HL-60/S4 treated with phorbol 12-myristate 13-acetate at 8.2 ng/mL for 4 days and 3 days (cell line): ENCODE results near the gene DNAJC30.

Experiments used
- in situ Hi-C: fragments of 300-500 bp; cut with MboI; formaldehyde crosslinking; loops from 2 replicates; pipeline ENCODE4 v1.15.0; 2022; ENCODE audit warnings: low sequenced_read_pairs

DNAJC30 gene

DNA sequence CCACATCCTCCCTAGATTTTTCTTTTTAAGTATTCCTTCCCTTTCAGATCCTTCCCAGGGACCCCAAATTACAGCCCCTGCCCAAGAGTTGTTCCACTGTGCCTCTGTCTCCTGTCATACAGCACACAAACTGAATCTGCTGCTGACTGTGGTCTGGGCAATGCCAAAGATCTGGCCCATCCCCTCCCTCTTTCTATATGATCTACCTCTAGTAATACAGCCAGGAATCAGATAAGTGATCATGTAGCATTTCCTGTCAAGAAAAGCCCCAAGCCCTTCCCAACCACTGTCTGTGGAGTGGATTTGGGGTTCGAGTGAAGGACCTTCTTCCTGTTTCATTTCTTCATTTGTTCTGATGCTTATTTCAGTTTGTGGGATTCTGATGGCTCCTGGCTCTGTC is 29.5 kb upstream of the DNAJC30 start:
- in situ Hi-C loops = loop anchor here (10.0 kb wide), 1 partner anchor 108 kb away; no protein-coding TSS in a partner anchor

DNA sequence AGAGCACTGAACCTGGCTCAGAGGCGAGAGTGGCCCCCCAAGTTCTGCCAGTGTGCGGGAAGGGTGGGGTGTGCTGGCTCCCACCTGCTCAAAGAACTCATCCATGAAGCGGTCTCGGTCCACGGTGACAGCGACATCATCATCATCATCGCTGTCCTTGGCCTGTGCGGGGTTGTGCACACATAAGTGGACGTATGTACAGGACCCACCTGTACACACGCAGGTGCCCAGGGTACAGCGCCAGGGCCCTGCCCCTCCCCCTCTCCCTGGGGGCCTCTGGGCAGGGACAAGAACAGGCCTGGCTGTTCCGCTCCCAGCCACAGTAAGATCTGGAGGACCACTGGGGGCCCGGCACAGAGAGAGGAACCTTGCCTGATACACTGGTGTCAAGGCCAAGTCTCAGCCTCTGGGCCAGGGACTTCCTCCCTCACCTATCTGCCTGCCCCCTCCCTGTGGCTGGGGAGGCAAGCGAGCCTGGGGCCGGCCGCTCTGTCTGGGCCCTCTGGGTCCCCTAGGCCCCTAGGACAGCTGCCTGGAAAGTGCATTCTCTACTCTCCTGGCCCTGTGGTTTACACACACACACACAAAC is 25.8 kb upstream of the DNAJC30 start:
- in situ Hi-C loops = no loop called here

DNA sequence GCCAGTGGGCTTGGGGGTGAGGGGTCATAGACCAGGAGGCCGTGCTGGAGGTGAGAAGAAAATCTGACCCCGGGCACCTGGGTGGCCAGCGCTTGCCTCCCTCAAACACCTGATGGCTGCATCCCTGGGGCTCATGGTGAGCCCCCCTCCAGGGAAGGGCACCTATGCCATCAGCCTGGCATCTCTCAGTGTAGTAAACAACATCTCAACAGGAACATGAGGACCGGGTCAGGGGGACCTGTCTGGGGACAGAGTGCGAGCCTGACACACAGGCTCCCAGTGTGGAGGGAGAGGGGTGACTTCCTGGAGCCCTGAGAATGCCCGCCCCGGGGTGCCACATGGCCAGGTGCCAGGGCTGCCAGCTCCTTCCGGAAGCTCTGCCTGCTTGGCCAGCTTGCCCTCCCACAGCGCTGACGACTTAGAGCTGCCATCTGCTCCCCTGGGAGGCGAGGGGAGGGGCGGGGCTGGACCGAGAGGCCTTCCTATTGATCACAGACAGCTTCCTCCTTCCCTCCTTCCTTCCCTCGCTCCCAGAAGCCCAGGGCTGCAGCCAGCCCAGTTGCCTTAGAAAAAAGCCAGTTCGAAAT is 23.9 kb upstream of the DNAJC30 start:
- in situ Hi-C loops = no loop called here

DNA sequence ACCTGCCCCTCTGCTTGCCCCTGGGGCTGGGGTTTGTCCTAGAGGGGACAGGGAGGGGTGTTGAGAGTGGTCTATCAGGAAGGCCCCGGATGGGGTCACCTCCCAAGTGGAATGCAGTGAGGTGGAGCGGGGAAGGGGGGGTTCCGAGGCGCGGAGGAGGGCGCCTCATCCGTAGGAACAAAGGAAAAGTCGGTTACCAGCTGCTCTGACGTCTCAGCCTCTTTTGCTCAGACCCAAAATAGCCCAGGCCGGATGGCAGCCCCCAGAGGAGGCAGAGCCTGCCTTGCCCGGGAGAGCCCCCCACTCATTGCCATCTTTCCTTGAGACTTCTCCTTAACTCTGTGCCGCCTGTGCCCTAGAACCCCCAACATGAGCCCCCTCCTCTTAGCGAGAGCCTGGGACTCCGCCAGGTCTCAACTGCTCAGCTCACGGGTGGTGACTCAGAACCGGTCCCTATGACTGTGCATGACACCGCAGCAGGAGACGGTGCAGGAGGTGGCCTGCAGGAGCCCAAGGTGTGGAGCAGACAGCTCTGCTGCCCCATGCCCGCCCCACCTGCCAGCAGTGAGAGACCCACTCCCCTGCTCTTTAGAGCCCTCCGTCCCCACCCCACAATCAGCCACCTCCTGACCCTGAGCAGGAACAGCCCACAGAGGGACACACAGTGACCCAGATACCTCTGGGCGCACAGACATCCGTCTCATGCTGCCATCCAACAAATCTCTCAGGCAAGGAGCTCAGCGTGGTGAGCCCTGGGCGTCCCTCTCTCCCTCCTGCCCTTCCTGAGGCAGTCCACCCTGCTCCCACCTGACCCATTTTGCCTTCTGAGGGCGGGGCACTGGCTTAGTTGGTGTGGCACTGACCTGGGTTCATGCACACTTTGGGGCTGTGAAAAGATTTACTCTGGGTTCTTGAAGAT is 23.1 kb upstream of the DNAJC30 start:
- in situ Hi-C loops = no loop called here

DNA sequence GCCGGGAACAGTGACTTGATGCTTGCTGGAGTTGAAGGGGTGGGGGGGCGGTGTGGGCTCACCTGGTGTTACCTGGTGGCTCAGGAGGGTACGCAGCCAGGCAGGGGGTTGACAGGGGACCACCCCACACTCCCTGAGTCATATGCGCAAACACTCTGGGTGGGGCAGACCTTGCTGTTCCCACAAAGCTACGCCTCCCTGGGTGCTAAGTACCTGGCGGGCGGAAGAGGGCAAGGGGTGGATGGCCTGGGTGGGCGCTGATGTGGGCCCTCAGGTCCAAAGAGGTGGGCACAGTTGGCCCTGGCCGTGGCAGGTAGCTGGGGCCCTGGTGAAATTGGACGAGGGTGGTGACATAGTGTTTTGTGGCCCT is 22.3 kb upstream of the DNAJC30 start:
- in situ Hi-C loops = no loop called here

DNA sequence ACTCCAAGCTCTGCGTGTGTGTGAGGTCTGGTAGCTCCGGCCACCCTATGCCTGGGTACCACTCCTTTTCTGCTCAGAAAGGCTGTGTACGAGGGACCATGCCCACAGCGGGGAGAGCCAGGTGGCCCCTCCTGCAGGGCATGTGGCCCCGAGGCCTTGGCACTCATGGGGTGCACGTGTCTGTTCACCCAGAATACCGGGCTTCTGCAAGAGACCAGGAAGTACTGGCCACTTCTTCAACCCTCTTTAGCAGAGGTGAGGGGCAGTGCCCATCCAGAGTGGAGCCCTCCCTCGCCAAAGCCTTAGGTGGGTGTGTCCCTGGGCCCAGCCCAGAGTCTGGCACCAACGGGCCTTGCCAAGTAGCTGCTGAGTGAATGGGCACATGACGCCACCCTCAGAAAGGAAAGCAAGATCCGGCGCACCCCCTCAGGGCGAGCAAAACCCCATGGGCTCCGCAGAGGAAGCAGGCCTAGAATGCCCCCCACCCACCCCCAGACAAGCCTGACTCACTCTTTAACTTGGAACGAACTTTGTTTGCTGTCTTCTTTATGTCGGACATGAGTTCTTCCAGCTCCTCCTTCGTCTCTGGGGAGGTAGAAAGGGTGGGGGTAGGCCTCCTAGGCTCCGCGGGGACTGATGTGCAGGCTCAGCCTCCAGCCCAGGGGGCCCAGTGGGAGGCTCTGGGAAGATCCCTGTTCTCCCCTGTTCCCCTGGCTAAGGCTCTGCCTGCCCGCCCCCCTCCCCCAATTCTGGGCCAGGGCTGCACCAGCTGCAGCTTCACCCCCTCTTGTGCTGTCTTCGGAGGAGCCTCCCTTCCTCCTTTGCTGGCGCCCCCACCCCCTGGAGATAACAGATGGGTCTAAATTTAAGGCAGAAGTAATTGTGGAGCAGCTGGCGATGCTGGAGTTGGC is 21.6 kb upstream of the DNAJC30 start:
- in situ Hi-C loops = no loop called here

DNA sequence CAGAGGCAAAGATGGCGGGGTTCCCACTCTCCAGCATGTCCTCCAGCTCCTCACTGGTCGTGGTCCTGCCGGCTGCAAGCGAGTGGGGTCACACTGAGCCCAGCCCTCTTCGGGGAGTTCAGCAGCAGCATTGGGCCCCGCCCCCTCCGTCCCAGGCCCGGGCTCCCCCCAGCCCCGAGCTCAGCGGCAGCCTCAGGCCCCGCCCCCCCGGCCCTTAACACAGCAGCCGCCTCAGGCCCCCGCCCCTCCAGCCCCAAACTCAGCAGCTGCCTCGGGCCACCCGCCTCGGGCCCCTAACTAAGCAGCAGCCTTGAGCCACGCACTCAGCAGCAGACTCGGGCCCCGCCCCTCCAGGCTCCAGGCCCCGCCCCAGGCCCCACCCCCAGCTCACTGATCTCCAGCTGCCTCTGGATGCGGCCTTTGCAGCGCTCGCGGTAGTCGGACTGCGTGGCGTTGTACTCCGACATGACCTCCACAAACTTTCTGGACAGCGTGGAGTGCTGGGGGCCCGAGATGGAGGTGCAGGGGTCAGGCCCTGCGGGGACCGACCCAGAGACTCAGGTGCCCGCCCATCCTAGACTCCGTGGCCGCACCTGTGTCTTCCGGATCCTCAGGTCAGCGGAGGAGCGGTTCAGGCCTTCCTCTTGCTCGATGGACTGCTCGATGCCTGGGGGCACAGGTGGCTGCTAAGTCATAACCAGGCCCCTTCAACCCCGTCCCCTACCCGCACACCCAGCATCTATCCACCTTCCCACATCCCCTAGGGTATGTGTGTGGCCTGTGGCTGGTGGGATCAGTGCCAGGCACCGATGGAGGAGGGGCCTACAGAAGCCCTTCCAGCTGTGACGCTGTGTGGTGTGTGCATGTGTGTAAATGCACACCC is 20.7 kb upstream of the DNAJC30 start:
- in situ Hi-C loops = no loop called here

DNA sequence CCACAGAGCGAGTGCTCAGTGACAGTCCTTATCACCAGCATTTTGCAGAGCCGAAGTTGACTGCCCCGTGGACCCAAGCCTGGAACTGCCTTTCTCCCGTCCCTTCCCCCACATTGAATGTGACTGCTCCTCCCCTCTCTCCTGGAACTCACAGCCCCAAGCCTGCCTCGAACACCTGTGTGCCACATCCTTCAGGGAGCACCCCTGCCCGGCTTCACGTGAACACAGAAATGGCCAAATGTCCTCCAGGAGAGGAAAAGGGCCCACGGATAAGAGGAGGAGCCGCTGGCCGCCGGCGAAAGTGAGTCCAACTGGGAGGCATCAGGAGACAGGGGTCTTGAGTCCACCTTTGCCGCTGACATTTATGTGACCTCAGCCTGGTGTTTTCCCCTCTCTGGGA is 20.0 kb upstream of the DNAJC30 start:
- in situ Hi-C loops = no loop called here

DNA sequence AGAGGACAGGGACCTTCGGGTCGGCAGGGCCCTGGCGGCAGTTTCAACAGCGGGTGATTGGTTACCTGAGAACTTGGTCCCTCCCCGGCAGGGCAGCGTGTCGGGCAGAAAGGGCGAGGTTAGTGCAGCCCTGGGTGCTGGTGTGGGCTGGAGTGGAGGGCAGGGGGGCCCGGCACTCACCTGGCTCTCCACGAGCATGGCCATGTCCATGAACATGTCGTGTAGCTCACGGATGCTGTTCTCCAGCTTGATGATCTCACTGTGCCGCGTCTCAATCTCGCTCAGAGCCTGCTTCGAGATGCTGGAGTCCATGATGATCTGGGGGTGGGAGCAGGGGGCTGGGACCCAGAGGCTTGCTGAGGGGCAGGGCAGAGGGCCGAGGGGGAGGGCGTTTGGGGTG is 19.4 kb upstream of the DNAJC30 start:
- in situ Hi-C loops = no loop called here

DNA sequence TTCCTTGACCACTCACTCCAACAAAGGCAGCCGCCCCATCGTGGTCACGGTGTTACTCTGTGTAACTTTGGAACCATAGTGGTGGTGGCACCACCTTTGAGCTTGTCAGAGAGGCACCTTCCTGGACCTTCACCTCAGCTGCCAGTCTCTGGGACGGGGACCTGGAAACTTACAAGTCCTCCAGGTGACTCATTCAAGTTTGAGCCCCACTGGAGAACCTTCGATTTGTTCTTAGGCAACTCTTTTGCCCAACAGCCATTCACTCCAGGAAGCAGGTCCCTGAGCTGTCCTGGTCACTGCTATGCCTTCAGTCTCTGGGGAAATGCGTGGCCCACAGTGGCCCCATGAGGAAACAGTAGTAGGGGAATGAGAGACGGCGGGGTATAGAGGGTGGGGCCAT is 19.0 kb upstream of the DNAJC30 start:
- in situ Hi-C loops = no loop called here

DNA sequence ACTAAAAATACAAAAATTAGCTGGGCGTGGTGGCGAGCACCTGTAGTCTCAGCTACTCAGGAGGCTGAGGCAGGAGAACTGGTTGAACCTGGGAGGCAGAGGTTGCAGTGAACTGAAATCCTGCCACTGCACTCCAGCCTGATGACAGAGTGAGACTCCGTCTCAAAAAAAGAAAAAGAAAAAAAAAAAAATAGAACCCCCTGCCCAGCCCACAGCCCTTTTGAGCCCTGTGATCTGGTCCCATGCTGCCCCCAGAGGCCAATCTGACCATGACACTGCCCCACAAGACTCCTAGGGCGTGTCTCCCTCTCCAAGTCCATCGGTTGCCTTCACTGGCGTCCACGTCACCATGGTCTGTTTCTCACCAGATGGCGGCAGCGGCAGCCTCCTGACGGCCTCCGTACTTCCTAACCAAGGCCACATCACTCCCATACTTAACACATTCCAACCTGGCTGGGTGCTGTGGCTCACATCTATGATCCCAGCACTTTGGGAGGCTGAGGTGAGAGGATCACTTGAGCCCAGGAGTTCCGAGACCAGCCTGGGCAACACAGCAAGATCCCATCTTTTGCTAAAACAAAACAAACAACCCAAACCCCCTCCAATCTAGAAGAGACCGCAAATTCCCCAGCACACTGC is 18.2 kb upstream of the DNAJC30 start:
- in situ Hi-C loops = no loop called here

DNA sequence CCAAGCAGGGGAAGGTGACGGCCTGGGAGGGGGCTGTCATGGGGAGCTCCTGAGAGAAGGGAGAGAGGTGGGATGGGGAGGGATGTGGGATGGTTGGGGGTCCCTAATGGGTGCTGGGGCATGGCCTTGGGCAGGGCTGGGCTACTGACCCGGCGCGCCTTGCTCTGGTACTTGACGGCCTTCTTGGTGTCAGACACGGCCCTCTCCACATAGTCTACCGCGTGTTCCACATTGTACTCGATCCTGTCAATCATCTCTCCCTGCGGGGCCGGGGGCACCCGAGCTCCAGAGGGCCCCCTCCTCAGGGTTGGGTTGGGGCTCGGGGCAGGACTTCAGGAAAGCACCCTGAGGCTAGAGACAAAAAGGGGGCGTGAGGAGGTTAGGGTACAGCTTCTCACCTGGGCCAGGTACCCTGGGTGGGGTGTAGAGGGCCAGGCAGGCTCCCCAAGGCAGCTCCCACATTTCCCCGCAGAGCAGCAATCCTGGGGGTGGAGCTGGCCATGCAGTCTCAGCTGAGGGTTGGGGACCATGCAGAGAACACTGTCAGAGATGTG is 17.4 kb upstream of the DNAJC30 start:
- in situ Hi-C loops = no loop called here

DNA sequence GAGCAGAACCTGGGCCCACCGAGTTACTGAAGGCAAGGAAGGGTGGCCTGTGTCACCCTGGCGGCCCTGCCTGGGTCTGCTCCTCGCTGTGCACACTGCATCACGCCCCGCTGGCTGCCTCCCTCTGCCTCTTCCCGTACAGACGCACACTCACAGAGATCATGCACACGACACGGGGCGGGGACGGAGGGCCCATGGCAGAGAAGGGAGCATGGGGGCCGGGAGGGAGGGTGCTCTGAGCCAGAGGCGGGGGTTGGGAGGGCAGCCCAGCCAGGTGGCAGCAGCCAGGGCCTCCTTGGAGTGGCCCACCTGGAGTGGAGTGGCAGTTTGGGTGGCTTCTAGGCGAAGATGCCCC is 16.8 kb upstream of the DNAJC30 start:
- in situ Hi-C loops = no loop called here

DNA sequence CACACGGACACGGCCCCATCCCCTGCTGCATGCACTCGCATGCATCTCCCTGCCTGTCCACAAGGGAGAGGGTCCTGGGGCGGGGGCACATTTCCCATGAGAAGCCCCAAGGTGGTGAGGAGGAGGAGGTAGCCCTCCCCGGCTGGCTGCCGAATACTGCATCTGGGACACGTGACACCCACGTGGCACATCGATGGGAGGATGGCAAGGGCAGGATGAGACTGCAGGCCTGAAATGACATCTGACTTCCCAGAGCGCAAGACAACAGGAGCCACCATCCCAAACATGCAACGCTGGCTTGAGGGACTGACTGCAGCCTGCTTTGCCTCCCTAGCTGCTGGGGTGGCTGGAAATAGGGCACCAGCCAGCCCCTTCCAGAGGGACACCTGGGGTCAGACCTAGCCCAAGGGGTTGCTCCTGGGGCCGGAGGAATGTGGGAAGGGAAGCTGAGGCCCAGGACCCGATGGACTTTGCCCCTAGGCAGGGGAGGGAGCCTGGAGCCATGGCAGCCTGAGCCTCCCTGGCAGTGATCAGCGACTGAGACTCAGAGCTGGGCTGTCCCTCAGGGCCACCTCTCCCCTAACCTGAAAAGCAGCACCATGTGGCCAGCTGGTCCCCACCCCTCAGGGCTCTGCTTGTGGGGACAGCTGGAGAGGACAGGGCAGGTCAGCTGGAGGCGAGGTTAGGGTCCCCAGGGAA is 16.3 kb upstream of the DNAJC30 start:
- in situ Hi-C loops = no loop called here

DNA sequence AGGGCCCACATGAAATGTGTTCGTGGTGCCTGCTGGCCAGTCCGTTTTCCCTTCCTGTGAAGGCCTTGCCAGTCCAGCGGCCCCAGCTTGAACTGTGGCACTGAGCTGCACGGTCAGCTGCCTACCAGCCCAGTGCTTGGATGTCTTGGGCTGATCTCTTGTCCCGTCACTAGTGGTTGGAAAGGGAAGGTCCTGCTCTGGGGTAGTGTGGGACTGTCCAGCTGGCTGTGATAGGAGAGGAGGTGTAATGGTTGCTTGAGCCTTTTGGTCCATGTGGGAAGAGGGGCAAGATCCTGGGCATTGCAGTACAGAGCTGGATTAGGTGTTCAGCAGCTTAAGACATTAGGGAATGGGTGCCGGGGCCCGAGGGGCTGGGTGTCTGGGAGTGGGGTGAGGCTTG is 15.2 kb upstream of the DNAJC30 start:
- in situ Hi-C loops = no loop called here

DNA sequence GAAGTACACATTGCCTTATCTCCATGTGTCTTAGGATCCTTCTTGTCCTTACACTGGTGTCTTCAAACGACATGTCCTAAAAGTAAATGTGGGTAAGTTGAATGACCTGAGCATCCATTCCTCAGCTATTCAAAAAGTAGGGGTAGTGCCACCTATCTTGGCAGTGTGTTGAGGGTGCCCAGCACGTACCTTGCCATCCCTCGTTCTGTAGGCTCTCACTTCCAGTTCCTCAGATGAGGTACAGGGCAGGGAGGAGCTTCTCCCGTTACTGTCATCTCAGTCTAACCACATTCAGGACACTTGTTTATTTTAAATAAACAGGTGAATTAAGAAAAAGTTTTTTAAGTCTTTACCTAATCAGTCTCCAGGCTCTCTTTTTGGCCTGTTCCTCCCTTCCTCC is 13.1 kb upstream of the DNAJC30 start:
- in situ Hi-C loops = no loop called here

DNA sequence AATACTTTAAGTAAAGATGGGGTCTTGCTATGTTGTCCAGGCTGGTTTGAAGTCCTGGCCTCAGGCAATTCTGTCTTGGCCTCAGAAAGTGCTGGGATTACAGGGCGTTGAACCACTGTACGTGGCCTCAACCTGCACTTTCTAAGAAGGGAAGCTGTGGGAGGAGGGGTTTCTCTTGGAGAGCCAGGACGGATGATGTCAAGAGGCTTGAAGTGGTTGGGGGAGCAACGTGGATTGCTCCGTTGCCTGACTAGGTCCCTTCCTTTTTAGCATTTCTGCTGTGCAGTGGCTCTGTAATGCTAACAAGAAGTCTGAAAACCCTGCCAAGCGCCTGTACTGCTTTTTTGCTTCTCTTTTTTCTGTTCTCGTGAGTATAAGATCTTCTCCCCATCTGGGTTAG is 7.4 kb upstream of the DNAJC30 start:
- in situ Hi-C loops = no loop called here

DNA sequence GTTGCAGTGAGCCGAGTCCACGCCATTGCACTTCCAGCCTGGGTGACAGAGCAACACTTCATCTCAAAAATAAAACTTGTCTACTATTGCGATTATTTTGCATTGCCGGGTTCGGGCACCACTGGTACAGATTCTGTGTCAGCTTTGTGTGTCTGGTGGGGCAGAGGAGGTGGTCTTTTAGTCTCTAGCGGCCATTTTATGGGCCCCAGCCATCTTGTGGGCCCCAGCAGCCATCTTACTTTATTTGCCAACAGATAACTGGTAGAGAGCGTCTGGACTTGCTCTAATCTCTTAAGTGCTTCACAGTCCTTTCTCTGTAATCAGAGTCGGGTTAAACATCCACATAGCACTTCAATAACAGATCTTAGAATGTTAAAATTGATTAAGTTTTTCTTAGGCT is 5.0 kb upstream of the DNAJC30 start:
- in situ Hi-C loops = no loop called here

DNA sequence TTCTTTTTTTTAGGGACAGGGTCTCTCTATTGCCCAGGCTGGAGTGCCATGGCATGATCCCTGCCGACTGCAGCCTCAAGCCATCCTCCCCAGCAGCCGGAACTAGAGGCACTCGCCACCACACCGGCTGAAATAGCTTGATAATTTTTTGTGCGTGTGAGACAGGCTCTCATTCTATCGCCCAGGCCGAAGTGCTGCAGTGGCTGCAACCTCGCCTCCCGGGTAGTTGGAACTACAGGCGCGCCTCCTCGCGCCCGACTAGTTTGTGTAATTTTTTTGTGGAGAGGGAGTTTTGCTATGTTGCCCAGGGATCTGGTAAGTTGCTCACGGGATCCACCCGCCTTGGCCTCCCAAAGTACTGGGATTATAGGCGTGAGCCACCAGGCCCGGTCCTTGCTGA is 2.1 kb upstream of the DNAJC30 start:
- in situ Hi-C loops = no loop called here
